HepG2 (cell line): ENCODE measurements around the gene AGRN. TPM values are rescaled to one million over a fixed set of nuclear protein-coding genes. Genes with fewer than 3 reads are reported as not detected.

ENCODE experiments used
- AFF4 ChIP-seq: sonication (generic); formaldehyde crosslinking; IDR thresholded peaks from 2 replicates; pipeline ENCODE4 v1.4.0; 2020; ENCODE audit warnings: missing genetic modification reagents
- ARID5B ChIP-seq: IDR thresholded peaks from 2 replicates; pipeline ENCODE4 v1.4.0; 2020; ENCODE audit warnings: mild to moderate bottlenecking, missing genetic modification reagents
- CREB1 ChIP-seq, 2 experiments: fragments of 450-650 bp in 1 of 2; IDR thresholded peaks; 2 replicates each; pipeline ENCODE4 v1.6.1; 2016 to 2017; ENCODE audit warnings: control low read depth in 1 of 2, mild to moderate bottlenecking in 1 of 2, missing compliant biosample characterization in 1 of 2, missing genetic modification characterization in 1 of 2
- GLI4 ChIP-seq: sonication (generic); formaldehyde crosslinking; IDR thresholded peaks from 2 replicates; pipeline ENCODE4 v1.5.1; 2020; ENCODE audit warnings: missing genetic modification reagents, mild to moderate bottlenecking, moderate library complexity, borderline replicate concordance
- GPBP1L1 ChIP-seq: sonication (generic); formaldehyde crosslinking; IDR thresholded peaks from 2 replicates; pipeline ENCODE4 v1.5.0; 2020; ENCODE audit warnings: mild to moderate bottlenecking, missing genetic modification reagents
- GPN1 ChIP-seq: sonication (generic); formaldehyde crosslinking; IDR thresholded peaks from 2 replicates; pipeline ENCODE4 v1.5.1; 2020; ENCODE audit warnings: missing genetic modification reagents, borderline replicate concordance
- HDAC2 ChIP-seq: sonication (generic); formaldehyde crosslinking; IDR thresholded peaks from 2 replicates; pipeline ENCODE4 v1.4.0; 2020; ENCODE audit warnings: missing genetic modification reagents
- HDAC6 ChIP-seq: fragments of 200-600 bp; sonication (generic); IDR thresholded peaks from 2 replicates; pipeline ENCODE4 v1.7.0; 2017; ENCODE audit warnings: mild to moderate bottlenecking, antibody characterized with exemption, low read length, low read depth
- IKZF5 ChIP-seq: IDR thresholded peaks from 2 replicates; pipeline ENCODE4 v1.6.1; 2018; ENCODE audit warnings: missing genetic modification reagents, mild to moderate bottlenecking, missing compliant biosample characterization
- MIER2 ChIP-seq: IDR thresholded peaks from 2 replicates; pipeline ENCODE4 v1.6.1; 2016; ENCODE audit warnings: missing biosample characterization, missing genetic modification reagents
- PAWR ChIP-seq: sonication (generic); formaldehyde crosslinking; IDR thresholded peaks from 2 replicates; pipeline ENCODE4 v1.4.0; 2020; ENCODE audit warnings: missing genetic modification reagents, mild to moderate bottlenecking, borderline replicate concordance
- PITX1 ChIP-seq: sonication (generic); formaldehyde crosslinking; IDR thresholded peaks from 2 replicates; pipeline ENCODE4 v1.5.1; 2020; ENCODE audit warnings: mild to moderate bottlenecking, missing genetic modification reagents
- REPIN1 ChIP-seq: sonication (generic); formaldehyde crosslinking; IDR thresholded peaks from 2 replicates; pipeline ENCODE4 v1.8.0; 2022; ENCODE audit warnings: missing genetic modification reagents, low read depth, mild to moderate bottlenecking, borderline replicate concordance
- RFX3 ChIP-seq: IDR thresholded peaks from 2 replicates; pipeline ENCODE4 v1.6.1; 2016; ENCODE audit warnings: missing biosample characterization, missing genetic modification reagents
- SAP130 ChIP-seq: IDR thresholded peaks from 2 replicates; pipeline ENCODE4 v1.6.1; 2016; ENCODE audit warnings: low read depth
- TAF15 ChIP-seq: fragments of 200-400 bp; formaldehyde crosslinking; IDR thresholded peaks from one replicate; pipeline ENCODE4 v1.6.1; 2018; ENCODE audit warnings: mild to moderate bottlenecking, low read depth, low read length; ENCODE audit not compliant: poor library complexity, severe bottlenecking
- ZBTB7A ChIP-seq: sonication (generic); formaldehyde crosslinking; IDR thresholded peaks from 2 replicates; pipeline ENCODE4 v1.8.0; 2022; ENCODE audit warnings: mild to moderate bottlenecking, missing genetic modification reagents
- ZMYM4 ChIP-seq: sonication (generic); formaldehyde crosslinking; IDR thresholded peaks from 2 replicates; pipeline ENCODE4 v1.8.1; 2023; ENCODE audit warnings: mild to moderate bottlenecking, missing genetic modification reagents
- ZNF614 ChIP-seq: IDR thresholded peaks from 2 replicates; pipeline ENCODE4 v1.6.1; 2018; ENCODE audit warnings: missing biosample characterization, missing genetic modification reagents, inconsistent platforms, borderline replicate concordance
- ZNF772 ChIP-seq: sonication (generic); formaldehyde crosslinking; IDR thresholded peaks from 2 replicates; pipeline ENCODE4 v1.5.0; 2020; ENCODE audit warnings: mild to moderate bottlenecking, missing genetic modification reagents
- polyA plus RNA-seq, 8 experiments: library from polyadenylated mRNA; depleted of rRNA in 3 of 8; stranded (reverse) in 7 of 8; unstranded in 1 of 8; fragments of >200 nt; fragmentation: Illumina TruSeq in 4 of 8; extraction: Trizol in 4 of 8; gene quantifications; 2 replicates each; pipeline versions ENCODE4 v1.2.1 to v1.2.3, GENCODE V29; 2011 to 2016; ENCODE audit warnings: low read depth in 4 of 8, missing spikeins in 1 of 8, mixed read lengths in 1 of 8; ENCODE audit not compliant: insufficient read depth in 1 of 8
- total RNA-seq, 5 experiments: library from RNA; depleted of rRNA; stranded (reverse); fragments of >200 nt; fragmentation: Illumina TruSeq; extraction: Trizol; gene quantifications; 2 replicates each; pipeline ENCODE4 v1.2.3, GENCODE V29; 2016; ENCODE audit warnings: low read depth in 1 of 5

AGRN gene
- total and polyA plus RNA-seq, 2 of the 13 experiments (the other 11 are each of a cell fraction or from before 2014, with no cell fraction given), result 29.8 to 65.2 TPM

GRCh38 chr1:1065265-1065939, 45.5 kb downstream of the AGRN start (continued):
- TF ChIP-seq HDAC2 (peak; percentile 45; the same call in 1 of the 2 replicates), CREB1 (IDR thresholded peaks at IDR 0.05) (no peak), CREB1 (CRISPR knock-in tag; IDR thresholded peaks at IDR 0.05) (no peak), PAWR (CRISPR knock-in tag) (no peak), ZBTB7A (CRISPR knock-in tag) (no peak), ARID5B (peak; percentile 24; the same call in 1 of the 2 replicates), GLI4 (CRISPR knock-in tag) (no peak), HDAC6 (no peak), MIER2 (CRISPR knock-in tag) (no peak), ZNF772 (CRISPR knock-in tag) (no peak), PITX1 (CRISPR knock-in tag) (peak; percentile 34; the same call in 1 of the 2 replicates), IKZF5 (CRISPR knock-in tag) (0 out of 2 replicates have a peak, but pooled peaks have one; percentile 29), ZNF614 (no peak), GPBP1L1 (CRISPR knock-in tag) (no peak), AFF4 (CRISPR knock-in tag) (no peak), REPIN1 (CRISPR knock-in tag) (no peak), SAP130 (CRISPR knock-in tag) (peak; percentile 71), GPN1 (no peak), ZMYM4 (CRISPR knock-in tag) (no peak), TAF15 (no peak), RFX3 (CRISPR knock-in tag) (no peak)
